AG20443 (cell line): Measurements from ENCODE around the gene ST6GALNAC3.
"Not testable (repeated sequence)": the region's sequence is repeated elsewhere in the genome, so short reads cannot be mapped to it uniquely, and the experiment has no call there.

ENCODE experiments used
- DNase-seq: peaks from one replicate; pipeline ENCODE4 v3.0.0; 2012; ENCODE audit warnings: low spot score, mixed read lengths

Gene ST6GALNAC3

GRCh38 chr1:76106719-76107235, 32.2 kb downstream of the ST6GALNAC3 start:
- no peak for DNase-seq

- DNase-seq = no peak
Observed at GRCh38 chr1:76109404-76109803, 34.9 kb downstream of the ST6GALNAC3 start.

GRCh38 chr1:76109901-76110560, 35.5 kb downstream of the ST6GALNAC3 start:
- no peak for DNase-seq

- DNase-seq = no peak
Observed at GRCh38 chr1:76110666-76111065, 36.1 kb downstream of the ST6GALNAC3 start.

- not testable (repeated sequence) for DNase-seq
Observed at GRCh38 chr1:76112321-76112720, 37.8 kb downstream of the ST6GALNAC3 start.

GRCh38 chr1:76113446-76113845, 38.9 kb downstream of the ST6GALNAC3 start:
- DNase-seq = no peak

GRCh38 chr1:76115171-76115570, 40.6 kb downstream of the ST6GALNAC3 start:
- no peak for DNase-seq

GRCh38 chr1:76121850-76122249, 47.3 kb downstream of the ST6GALNAC3 start:
- no peak for DNase-seq

- no peak for DNase-seq
Observed at GRCh38 chr1:76122271-76122670, 47.7 kb downstream of the ST6GALNAC3 start.

GRCh38 chr1:76123411-76124064, 49.0 kb downstream of the ST6GALNAC3 start:
- DNase-seq = not testable (repeated sequence)

- DNase-seq = no peak
Observed at GRCh38 chr1:76124196-76124595, 49.6 kb downstream of the ST6GALNAC3 start.

GRCh38 chr1:76125473-76126219, 51.1 kb downstream of the ST6GALNAC3 start:
- DNase-seq = no peak

- DNase-seq = no peak
Observed at GRCh38 chr1:76128096-76128495, 53.5 kb downstream of the ST6GALNAC3 start.

- no peak for DNase-seq
Observed at GRCh38 chr1:76129731-76130130, 55.2 kb downstream of the ST6GALNAC3 start.

- DNase-seq = no peak
Observed at GRCh38 chr1:76130992-76131391, 56.4 kb downstream of the ST6GALNAC3 start.

GRCh38 chr1:76133977-76134376, 59.4 kb downstream of the ST6GALNAC3 start:
- DNase-seq = no peak

- no peak for DNase-seq
Observed at GRCh38 chr1:76135835-76136234, 61.3 kb downstream of the ST6GALNAC3 start.

- DNase-seq = no peak
Observed at GRCh38 chr1:76136894-76137293, 62.3 kb downstream of the ST6GALNAC3 start.

GRCh38 chr1:76137746-76138145, 63.2 kb downstream of the ST6GALNAC3 start:
- DNase-seq = no peak

GRCh38 chr1:76138217-76138616, 63.7 kb downstream of the ST6GALNAC3 start:
- DNase-seq = no peak

- DNase-seq = no peak
Observed at GRCh38 chr1:76140227-76140626, 65.7 kb downstream of the ST6GALNAC3 start.

- DNase-seq = no peak
Observed at GRCh38 chr1:76141929-76142328, 67.4 kb downstream of the ST6GALNAC3 start.
